Femur (tissue), 1 donor: ENCODE measurements around the gene USP14.

Experiments used
- DNase-seq: peaks from one replicate; pipeline ENCODE4 v3.0.0-alpha.2; 2017

USP14 gene

GRCh38 chr18:240175-240574, 81.8 kb downstream of the USP14 start:
- DNase-seq: no peak

- DNase-seq: no peak
Measured at GRCh38 chr18:245282-245847, 87.0 kb downstream of the USP14 start.

- DNase-seq: no peak
Measured at GRCh38 chr18:248053-248452, 89.7 kb downstream of the USP14 start.

GRCh38 chr18:250685-251084, 92.3 kb downstream of the USP14 start:
- DNase-seq: no peak

GRCh38 chr18:251572-251971, 93.2 kb downstream of the USP14 start:
- no peak for DNase-seq

- DNase-seq: no peak
Measured at GRCh38 chr18:253121-253520, 94.8 kb downstream of the USP14 start.

- no peak for DNase-seq
Measured at GRCh38 chr18:255171-255570, 96.8 kb downstream of the USP14 start.

- DNase-seq: no peak
Measured at GRCh38 chr18:260547-260946, 102.2 kb downstream of the USP14 start.

GRCh38 chr18:261398-262073, 103.2 kb downstream of the USP14 start:
- DNase-seq: no peak
